ENCODE results near the gene SPNS1. TPM values are rescaled to one million over a fixed set of nuclear protein-coding genes. Genes with fewer than 3 reads are reported as not detected.
"Not testable (repeated sequence)": the region's sequence is repeated elsewhere in the genome, so short reads cannot be mapped to it uniquely, and the experiment has no call there.

SPNS1 gene
- total and polyA plus RNA-seq, 9 donors: 4.5 to 25.5 (median 17.4) TPM

- Histone ChIP-seq H3K27me3 (no peaks in the 10 kb centered on the region), H3K36me3 (no peaks in the 10 kb centered on the region), H3K27ac (no peak overlapping the region), H3K4me3 (no peak overlapping the region), H3K9me3 (no peaks in the 10 kb centered on the region), H3K4me1 (ENCODE audit: insufficient read depth) (no peaks in the 10 kb centered on the region)
- WGBS, 3 donors: 90 to 93% (median 92%) methylated on average over 3 of the region's 3 CpGs
- TF ChIP-seq POLR2A (IDR thresholded peaks at IDR 0.05) (no peak), CTCF (IDR thresholded peaks at IDR 0.05) (no peak), EP300 (IDR thresholded peaks at IDR 0.05) (no peak)
- no peak for DNase-seq
- intact Hi-C loops (cut with DNase I): no loop called here
Observed at GRCh38 chr16:28964072-28964471, 10.5 kb upstream of the SPNS1 start.

- Histone ChIP-seq H3K4me3 (no peak overlapping the region), H3K4me1 (ENCODE audit: insufficient read depth) (no peaks in the 10 kb centered on the region), H3K27me3 (no peaks in the 10 kb centered on the region), H3K9me3 (no peaks in the 10 kb centered on the region), H3K36me3 (no peaks in the 10 kb centered on the region), H3K27ac (no peak overlapping the region)
- intact Hi-C loops (cut with DNase I): no loop called here
- 87 to 93% (median 89%) methylated on average over 2 of the region's 2 CpGs for WGBS, 3 donors
- no peak for DNase-seq
- TF ChIP-seq EP300 (IDR thresholded peaks at IDR 0.05) (no peak), CTCF (IDR thresholded peaks at IDR 0.05) (no peak), POLR2A (IDR thresholded peaks at IDR 0.05) (no peak)
Observed at GRCh38 chr16:28964496-28964895, 10.1 kb upstream of the SPNS1 start.

DNA sequence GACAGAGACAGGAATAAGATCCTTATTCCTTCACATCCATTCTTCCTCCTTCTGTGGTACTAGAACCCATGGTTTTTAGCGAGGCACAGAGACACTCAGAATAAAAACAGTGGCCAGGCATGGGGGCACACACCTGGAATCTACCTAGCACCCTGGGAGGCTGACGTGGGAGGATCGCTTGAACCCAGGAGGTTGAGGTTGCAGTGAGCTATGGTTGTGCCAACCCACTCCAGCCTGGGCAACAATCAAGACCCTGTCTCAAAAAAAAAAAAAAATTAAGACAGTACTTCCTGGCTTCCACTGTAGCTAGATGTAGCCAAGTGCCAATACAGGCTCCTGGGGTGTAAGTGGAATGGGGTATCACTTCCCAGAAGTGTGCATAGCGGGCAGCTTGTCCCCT is 7.4 kb upstream of the SPNS1 start:
- Histone ChIP-seq H3K4me3 (no peak overlapping the region), H3K27ac (no peak overlapping the region), H3K27me3 (no peaks in the 10 kb centered on the region), H3K9me3 (no peaks in the 10 kb centered on the region), H3K4me1 (ENCODE audit: insufficient read depth) (no peaks in the 10 kb centered on the region), H3K36me3 (no peaks in the 10 kb centered on the region)
- no peak for DNase-seq
- WGBS, 3 donors: 83 to 92% (median 90%) methylated on average over 4 of the region's 4 CpGs
- intact Hi-C loops (cut with DNase I): no loop called here
- TF ChIP-seq EP300 (IDR thresholded peaks at IDR 0.05) (no peak), POLR2A (IDR thresholded peaks at IDR 0.05) (no peak), CTCF (IDR thresholded peaks at IDR 0.05) (no peak)

DNA sequence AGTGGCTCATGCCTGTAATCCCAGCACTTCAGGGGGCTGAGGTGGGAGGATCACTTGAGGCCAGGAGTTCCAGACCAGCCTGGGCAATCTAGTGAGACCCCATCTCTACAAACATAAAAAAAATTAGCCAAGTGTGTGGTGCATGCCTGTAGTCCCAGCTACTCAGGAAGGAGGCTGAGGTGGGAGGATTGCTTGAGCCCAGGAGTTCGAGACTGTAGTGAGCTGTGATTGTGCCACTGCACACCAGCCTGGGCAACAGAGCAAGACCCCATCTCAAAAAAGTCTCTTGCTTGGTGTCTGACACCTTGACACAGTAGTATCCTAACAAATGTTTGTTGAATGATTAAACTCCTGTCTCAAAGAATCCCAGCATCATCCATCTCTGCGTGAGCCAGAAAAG is 4.9 kb upstream of the SPNS1 start:
- H3K4me1 ChIP-seq (ENCODE audit: insufficient read depth); H3K36me3 ChIP-seq; intact Hi-C loops (cut with DNase I); H3K27me3 ChIP-seq; H3K9me3 ChIP-seq; H3K27ac ChIP-seq; DNase-seq; H3K4me3 ChIP-seq: not testable (repeated sequence)
- WGBS, 3 donors: 79 to 94% (median 91%) methylated on average over 2 of the region's 2 CpGs

DNA sequence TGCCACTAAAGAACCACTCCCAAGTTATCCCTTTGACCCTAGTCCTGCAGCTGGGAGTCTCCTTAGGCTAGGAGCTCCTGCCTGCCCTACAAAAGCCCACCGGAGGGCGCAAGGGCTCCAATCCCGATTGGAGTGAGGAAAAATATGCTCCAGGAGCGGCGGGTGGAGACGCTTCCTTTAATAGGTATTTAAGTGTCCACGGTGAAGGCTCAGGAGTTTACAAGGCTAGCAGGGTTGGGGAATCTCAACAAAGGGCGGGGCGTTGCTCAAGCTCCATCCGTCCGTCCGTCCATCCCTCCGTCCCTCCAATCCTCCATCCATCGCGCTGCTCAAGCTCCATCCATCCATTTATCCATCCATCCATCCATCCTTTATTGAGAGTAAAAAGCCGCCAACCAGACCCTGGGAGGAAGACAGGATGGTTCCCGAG is 556 bp upstream of the SPNS1 start:
- Histone ChIP-seq H3K36me3 (no peaks in the 10 kb centered on the region), H3K4me3 (peak overlapping the region; percentile 96), H3K9me3 (no peaks in the 10 kb centered on the region), H3K27ac (peak overlapping the region; percentile 36 to 52), H3K4me1 (ENCODE audit: insufficient read depth) (peaks cover 3% of the 10 kb centered on the region), H3K27me3 (no peaks in the 10 kb centered on the region)
- intact Hi-C loops (cut with DNase I): no loop called here
- TF ChIP-seq POLR2A (IDR thresholded peaks at IDR 0.05) (no peak), CTCF (IDR thresholded peaks at IDR 0.05) (peak in 1 of 3 donors; percentile 16)
- DNase-seq: peak; percentile 60 to 79 (median 62)
- 0 to 1% (median 1%) methylated on average over 17 of the region's 17 CpGs for WGBS, 3 donors
